Measurements from ENCODE around the gene STK17A.

STK17A gene

DNA sequence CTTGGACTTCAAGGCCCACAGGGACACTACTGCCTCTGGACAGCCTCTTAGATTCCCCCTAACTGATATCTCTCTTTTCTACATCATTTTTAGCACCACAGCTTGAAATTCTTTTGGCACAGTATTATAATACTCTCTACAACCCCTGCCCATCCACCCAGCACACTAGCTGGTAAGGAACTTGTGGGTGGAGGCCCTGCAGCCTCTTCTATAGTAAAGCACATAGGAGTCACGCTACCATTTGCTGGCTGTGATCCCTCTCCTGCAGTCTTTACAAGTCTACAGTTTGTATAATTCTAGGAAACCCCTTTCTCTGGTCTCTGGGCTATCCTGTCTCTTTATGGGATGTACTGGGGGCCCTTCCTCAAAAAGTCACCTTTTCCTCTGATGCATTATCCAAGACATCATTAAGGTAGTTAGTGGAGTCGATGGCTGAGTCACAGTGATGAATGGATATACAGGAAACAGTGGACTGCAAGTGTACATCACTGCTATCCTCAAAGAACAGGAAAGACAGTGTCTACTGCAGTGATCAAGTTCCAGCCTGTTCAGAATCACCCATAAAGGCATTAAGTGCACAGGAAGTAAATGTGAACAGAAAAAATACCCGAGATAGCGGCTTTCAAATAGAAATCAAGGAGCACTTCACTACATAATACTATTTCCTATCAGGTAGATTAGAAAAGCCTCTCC is 54.4 kb downstream of the STK17A start:
- no peaks in the 10 kb centered on the region for H3K9me3 ChIP-seq (ENCODE audit: control insufficient read depth, insufficient read depth, low read depth, low read length)
- H3K27ac ChIP-seq (ENCODE audit: extremely low read depth, low read depth, low read length), result no peak overlapping the region
- peaks cover 25 to 83% of the 10 kb centered on the region in 2 experiments for H3K36me3 ChIP-seq (ENCODE audit: control insufficient read depth in 2 of 2, insufficient read depth in 1 of 2, low read length in 2 of 2)
- CTCF ChIA-PET, result interaction anchor here (0.6 kb wide), 1 partner anchor 375 kb away, joined by 3 read pairs; no protein-coding TSS in a partner anchor
- POLR2A ChIA-PET, result no interaction called here
- H3K4me1 ChIP-seq (ENCODE audit: control insufficient read depth, insufficient read depth, low read length), result no peaks in the 10 kb centered on the region
- TF ChIP-seq EGR2 (tag by site-specific recombination; IDR thresholded peaks at IDR 0.05; ENCODE audit: low read depth) (no peak), ZNF121 (tag by site-specific recombination; IDR thresholded peaks at IDR 0.05) (no peak), ZIC2 (tag by site-specific recombination; IDR thresholded peaks at IDR 0.05) (no peak), ZNF510 (tag by site-specific recombination; IDR thresholded peaks at IDR 0.05; ENCODE audit: insufficient replicate concordance) (no peak), BCL11B (tag by site-specific recombination; IDR thresholded peaks at IDR 0.05; ENCODE audit: low read depth) (no peak), ZNF157 (tag by site-specific recombination; IDR thresholded peaks at IDR 0.05) (no peak)
- no peak overlapping the region for H3K4me3 ChIP-seq (ENCODE audit: low read depth, low read length)

DNA sequence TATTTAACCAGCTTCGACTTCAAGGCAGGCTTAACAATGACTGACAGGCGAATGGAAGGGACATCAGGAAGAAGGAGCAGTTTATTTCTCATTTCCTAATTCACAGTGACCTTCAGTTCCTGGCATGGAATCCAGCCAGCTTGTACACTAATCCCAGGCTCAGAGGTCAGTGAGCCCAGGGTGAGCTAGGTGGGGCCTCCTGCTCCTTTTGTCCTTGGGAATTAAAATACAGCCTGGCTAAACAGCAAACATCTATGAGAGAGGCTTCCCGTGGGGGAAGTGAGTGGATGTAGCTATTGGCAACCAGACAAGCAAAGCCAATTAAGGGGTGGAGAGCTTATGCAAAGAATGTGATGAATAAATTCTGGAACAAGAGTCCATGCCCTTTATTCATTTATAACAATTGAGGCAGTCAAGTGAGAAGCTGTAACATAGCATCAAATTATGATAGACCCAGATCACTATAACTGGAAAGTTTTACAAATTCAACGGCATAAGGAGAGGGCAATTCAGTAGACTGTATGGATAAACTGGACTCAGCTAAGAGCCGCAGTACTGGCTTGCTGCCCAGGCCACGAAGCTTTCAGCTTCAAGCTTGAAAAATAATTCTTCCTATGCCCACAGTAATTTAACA is 57.1 kb downstream of the STK17A start:
- H3K36me3 ChIP-seq (ENCODE audit: control insufficient read depth in 2 of 2, insufficient read depth in 1 of 2, low read length in 2 of 2), result peaks cover 21 to 75% of the 10 kb centered on the region in 2 experiments
- no peak overlapping the region for H3K27ac ChIP-seq (ENCODE audit: extremely low read depth, low read depth, low read length)
- no peaks in the 10 kb centered on the region for H3K4me1 ChIP-seq (ENCODE audit: control insufficient read depth, insufficient read depth, low read length)
- no peaks in the 10 kb centered on the region for H3K9me3 ChIP-seq (ENCODE audit: control insufficient read depth, insufficient read depth, low read depth, low read length)
- POLR2A ChIA-PET, result interaction anchor here (2.8 kb wide), 1 partner anchor 57 kb away, joined by 11 read pairs; the partner anchor contains the start of gene STK17A
- H3K4me3 ChIP-seq (ENCODE audit: low read depth, low read length), result no peak overlapping the region
- CTCF ChIA-PET, result interaction anchor here (0.6 to 1.4 kb wide), 3 partner anchors 26 to 313 kb away, joined by 3 to 6 read pairs (median 5); partner anchors contain the start of gene STK17A
- TF ChIP-seq ZNF660 (tag by site-specific recombination; IDR thresholded peaks at IDR 0.05), result no peak
- no peak for TF ChIP-seq ZFP41 (tag by site-specific recombination; IDR thresholded peaks at IDR 0.05; ENCODE audit: borderline replicate concordance)
- TF ChIP-seq, protein P1, sequence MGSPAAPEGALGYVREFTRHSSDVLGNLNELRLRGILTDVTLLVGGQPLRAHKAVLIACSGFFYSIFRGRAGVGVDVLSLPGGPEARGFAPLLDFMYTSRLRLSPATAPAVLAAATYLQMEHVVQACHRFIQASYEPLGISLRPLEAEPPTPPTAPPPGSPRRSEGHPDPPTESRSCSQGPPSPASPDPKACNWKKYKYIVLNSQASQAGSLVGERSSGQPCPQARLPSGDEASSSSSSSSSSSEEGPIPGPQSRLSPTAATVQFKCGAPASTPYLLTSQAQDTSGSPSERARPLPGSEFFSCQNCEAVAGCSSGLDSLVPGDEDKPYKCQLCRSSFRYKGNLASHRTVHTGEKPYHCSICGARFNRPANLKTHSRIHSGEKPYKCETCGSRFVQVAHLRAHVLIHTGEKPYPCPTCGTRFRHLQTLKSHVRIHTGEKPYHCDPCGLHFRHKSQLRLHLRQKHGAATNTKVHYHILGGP (tag by site-specific recombination; IDR thresholded peaks at IDR 0.05), result no peak
- no peak for TF ChIP-seq GLI4 (tag by site-specific recombination; IDR thresholded peaks at IDR 0.05)
- TF ChIP-seq SETDB1 (IDR thresholded peaks at IDR 0.05; ENCODE audit: insufficient read length, low read length), result no peak
- no peak for TF ChIP-seq ZNF354C (tag by site-specific recombination; IDR thresholded peaks at IDR 0.05; ENCODE audit: borderline replicate concordance, low read depth)
- TF ChIP-seq, protein P2, sequence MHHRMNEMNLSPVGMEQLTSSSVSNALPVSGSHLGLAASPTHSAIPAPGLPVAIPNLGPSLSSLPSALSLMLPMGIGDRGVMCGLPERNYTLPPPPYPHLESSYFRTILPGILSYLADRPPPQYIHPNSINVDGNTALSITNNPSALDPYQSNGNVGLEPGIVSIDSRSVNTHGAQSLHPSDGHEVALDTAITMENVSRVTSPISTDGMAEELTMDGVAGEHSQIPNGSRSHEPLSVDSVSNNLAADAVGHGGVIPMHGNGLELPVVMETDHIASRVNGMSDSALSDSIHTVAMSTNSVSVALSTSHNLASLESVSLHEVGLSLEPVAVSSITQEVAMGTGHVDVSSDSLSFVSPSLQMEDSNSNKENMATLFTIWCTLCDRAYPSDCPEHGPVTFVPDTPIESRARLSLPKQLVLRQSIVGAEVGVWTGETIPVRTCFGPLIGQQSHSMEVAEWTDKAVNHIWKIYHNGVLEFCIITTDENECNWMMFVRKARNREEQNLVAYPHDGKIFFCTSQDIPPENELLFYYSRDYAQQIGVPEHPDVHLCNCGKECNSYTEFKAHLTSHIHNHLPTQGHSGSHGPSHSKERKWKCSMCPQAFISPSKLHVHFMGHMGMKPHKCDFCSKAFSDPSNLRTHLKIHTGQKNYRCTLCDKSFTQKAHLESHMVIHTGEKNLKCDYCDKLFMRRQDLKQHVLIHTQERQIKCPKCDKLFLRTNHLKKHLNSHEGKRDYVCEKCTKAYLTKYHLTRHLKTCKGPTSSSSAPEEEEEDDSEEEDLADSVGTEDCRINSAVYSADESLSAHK (tag by site-specific recombination; IDR thresholded peaks at IDR 0.05), result no peak
- no peak for TF ChIP-seq WT1 (tag by site-specific recombination; IDR thresholded peaks at IDR 0.05)
- TF ChIP-seq, protein P3, sequence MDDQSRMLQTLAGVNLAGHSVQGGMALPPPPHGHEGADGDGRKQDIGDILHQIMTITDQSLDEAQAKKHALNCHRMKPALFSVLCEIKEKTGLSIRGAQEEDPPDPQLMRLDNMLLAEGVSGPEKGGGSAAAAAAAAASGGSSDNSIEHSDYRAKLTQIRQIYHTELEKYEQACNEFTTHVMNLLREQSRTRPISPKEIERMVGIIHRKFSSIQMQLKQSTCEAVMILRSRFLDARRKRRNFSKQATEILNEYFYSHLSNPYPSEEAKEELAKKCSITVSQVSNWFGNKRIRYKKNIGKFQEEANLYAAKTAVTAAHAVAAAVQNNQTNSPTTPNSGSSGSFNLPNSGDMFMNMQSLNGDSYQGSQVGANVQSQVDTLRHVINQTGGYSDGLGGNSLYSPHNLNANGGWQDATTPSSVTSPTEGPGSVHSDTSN (CRISPR knock-in tag; IDR thresholded peaks at IDR 0.05), result no peak
- TF ChIP-seq OSR2 (tag by site-specific recombination; IDR thresholded peaks at IDR 0.05), result no peak
- TF ChIP-seq ZNF292 (tag by site-specific recombination; IDR thresholded peaks at IDR 0.05; ENCODE audit: borderline replicate concordance, low read depth), result no peak
- no peak for TF ChIP-seq TCF7L2 (IDR thresholded peaks at IDR 0.05; ENCODE audit: borderline replicate concordance, low read depth, low read length)
- no peak for TF ChIP-seq SP7 (tag by site-specific recombination; IDR thresholded peaks at IDR 0.05)
- TF ChIP-seq, protein P4, sequence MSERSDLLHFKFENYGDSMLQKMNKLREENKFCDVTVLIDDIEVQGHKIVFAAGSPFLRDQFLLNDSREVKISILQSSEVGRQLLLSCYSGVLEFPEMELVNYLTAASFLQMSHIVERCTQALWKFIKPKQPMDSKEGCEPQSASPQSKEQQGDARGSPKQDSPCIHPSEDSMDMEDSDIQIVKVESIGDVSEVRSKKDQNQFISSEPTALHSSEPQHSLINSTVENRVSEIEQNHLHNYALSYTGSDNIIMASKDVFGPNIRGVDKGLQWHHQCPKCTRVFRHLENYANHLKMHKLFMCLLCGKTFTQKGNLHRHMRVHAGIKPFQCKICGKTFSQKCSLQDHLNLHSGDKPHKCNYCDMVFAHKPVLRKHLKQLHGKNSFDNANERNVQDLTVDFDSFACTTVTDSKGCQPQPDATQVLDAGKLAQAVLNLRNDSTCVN (tag by site-specific recombination; optimal IDR thresholded peaks at IDR 0.05), result no peak
- TF ChIP-seq ZIC2 (tag by site-specific recombination; IDR thresholded peaks at IDR 0.05), result no peak
- no peak for TF ChIP-seq ZNF585B (tag by site-specific recombination; IDR thresholded peaks at IDR 0.05)
- TF ChIP-seq ZNF549 (tag by site-specific recombination; IDR thresholded peaks at IDR 0.05), result no peak
- TF ChIP-seq ZNF223 (tag by site-specific recombination; IDR thresholded peaks at IDR 0.05), result no peak
- no peak for TF ChIP-seq HOXC10 (CRISPR knock-in tag; IDR thresholded peaks at IDR 0.05)
- TF ChIP-seq, protein P5, sequence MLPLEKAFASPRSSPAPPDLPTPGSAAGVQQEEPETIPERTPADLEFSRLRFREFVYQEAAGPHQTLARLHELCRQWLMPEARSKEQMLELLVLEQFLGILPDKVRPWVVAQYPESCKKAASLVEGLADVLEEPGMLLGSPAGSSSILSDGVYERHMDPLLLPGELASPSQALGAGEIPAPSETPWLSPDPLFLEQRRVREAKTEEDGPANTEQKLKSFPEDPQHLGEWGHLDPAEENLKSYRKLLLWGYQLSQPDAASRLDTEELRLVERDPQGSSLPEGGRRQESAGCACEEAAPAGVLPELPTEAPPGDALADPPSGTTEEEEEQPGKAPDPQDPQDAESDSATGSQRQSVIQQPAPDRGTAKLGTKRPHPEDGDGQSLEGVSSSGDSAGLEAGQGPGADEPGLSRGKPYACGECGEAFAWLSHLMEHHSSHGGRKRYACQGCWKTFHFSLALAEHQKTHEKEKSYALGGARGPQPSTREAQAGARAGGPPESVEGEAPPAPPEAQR (tag by site-specific recombination; IDR thresholded peaks at IDR 0.05), result no peak
